IMR-90 (cell line): ENCODE results near the gene C5. TPM values are rescaled to one million over a fixed set of nuclear protein-coding genes. Genes with fewer than 3 reads are reported as not detected.

ENCODE experiments used
- ATAC-seq: fragments of 200-7000 bp; cut with Tn5 transposase; 2 replicates; pipeline ENCODE4 v1.9.1; 2020; ENCODE audit warnings: low read depth, mild to moderate bottlenecking, moderate library complexity
- BruUV-seq: library from RNA; stranded (reverse); fragments of 400-500 nt; replicated peaks from 2 replicates; lab custom pipeline; 2021; lab: Mats Ljungman, UMichigan
- CTCF ChIA-PET: fragments of 300-600 bp; formaldehyde crosslinking; extraction: SDS; loops from one replicate; lab custom pipeline; 2021; ENCODE audit warnings: antibody characterized with exemption; lab: Yijun Ruan, JAX
- POLR2A ChIA-PET: fragments of 300-600 bp; sonication (Branson Sonifier 250); formaldehyde crosslinking; loops from one replicate; lab custom pipeline; 2022; ENCODE audit warnings: antibody characterized with exemption; ENCODE audit not compliant: unreplicated experiment; lab: Charles Lee
- DNase-seq: peaks from one replicate; pipeline ENCODE4 v3.0.0; 2013
- H2AFZ ChIP-seq: replicated peaks from 2 replicates; pipeline ENCODE3; 2013; ENCODE audit warnings: low read length, mild to moderate bottlenecking; ENCODE audit not compliant: poor library complexity
- H2AK5ac ChIP-seq: 2 replicates; pipeline ENCODE4 v1.6.1; 2013; ENCODE audit warnings: low read depth, low read length, inconsistent platforms
- H2AK9ac ChIP-seq: replicated peaks from 2 replicates; pipeline ENCODE3; 2013; ENCODE audit warnings: mild to moderate bottlenecking, low read depth, low read length, moderate library complexity; ENCODE audit not compliant: poor library complexity
- H2BK120ac ChIP-seq: 2 replicates; pipeline ENCODE4 v1.6.1; 2013; ENCODE audit warnings: low read depth, low read length, inconsistent platforms
- H2BK15ac ChIP-seq: 3 replicates; pipeline ENCODE4 v1.6.1; 2013; ENCODE audit warnings: low read depth, low read length, inconsistent platforms
- H2BK20ac ChIP-seq: 2 replicates; pipeline ENCODE4 v1.6.1; 2013; ENCODE audit warnings: low read depth, mild to moderate bottlenecking, inconsistent platforms, low read length, moderate library complexity
- H2BK5ac ChIP-seq: 2 replicates; pipeline ENCODE4 v1.6.1; 2013; ENCODE audit warnings: mild to moderate bottlenecking, low read depth, low read length, inconsistent platforms; ENCODE audit not compliant: poor library complexity, severe bottlenecking
- H3K14ac ChIP-seq: replicated peaks from 2 replicates; pipeline ENCODE4 v1.6.1; 2013; ENCODE audit warnings: low read depth, low read length, inconsistent platforms
- H3K18ac ChIP-seq: 2 replicates; pipeline ENCODE4 v1.6.1; 2013; ENCODE audit warnings: low read depth, low read length, control low read depth
- H3K23ac ChIP-seq: 2 replicates; pipeline ENCODE4 v1.6.1; 2013; ENCODE audit warnings: low read depth, low read length, inconsistent platforms
- H3K27ac ChIP-seq: 2 replicates; pipeline ENCODE4 v1.5.1; 2013; ENCODE audit warnings: mild to moderate bottlenecking, control low read depth, low read length; ENCODE audit not compliant: insufficient read depth
- H3K27me3 ChIP-seq: 2 replicates; pipeline ENCODE4 v1.6.1; 2013; ENCODE audit warnings: low read length; ENCODE audit not compliant: control insufficient read depth, insufficient read depth
- H3K36me3 ChIP-seq: 2 replicates; pipeline ENCODE4 v1.6.1; 2013; ENCODE audit warnings: low read length, mixed read lengths; ENCODE audit not compliant: control insufficient read depth, insufficient read depth
- H3K4ac ChIP-seq: 2 replicates; pipeline ENCODE4 v1.6.1; 2013; ENCODE audit warnings: low read depth, low read length, inconsistent platforms
- H3K4me1 ChIP-seq: 2 replicates; pipeline ENCODE4 v1.6.1; 2013; ENCODE audit warnings: low read length, mixed read lengths; ENCODE audit not compliant: control insufficient read depth, insufficient read depth
- H3K4me2 ChIP-seq: 2 replicates; pipeline ENCODE4 v1.6.1; 2013; ENCODE audit warnings: low read depth, mild to moderate bottlenecking, control low read depth, low read length, moderate library complexity
- H3K4me3 ChIP-seq: 2 replicates; pipeline ENCODE4 v1.5.1; 2013; ENCODE audit warnings: low read depth, mild to moderate bottlenecking, control low read depth, low read length, moderate library complexity; ENCODE audit not compliant: insufficient read depth
- H3K56ac ChIP-seq: 2 replicates; pipeline ENCODE4 v1.6.1; 2013; ENCODE audit warnings: low read length, inconsistent platforms; ENCODE audit not compliant: insufficient read depth; ENCODE audit errors: extremely low read depth
- H3K79me1 ChIP-seq, 2 experiments: 2 replicates each; pipeline ENCODE4 v1.6.1; 2013; ENCODE audit warnings: low read length in 2 of 2, inconsistent platforms in 1 of 2, low read depth in 1 of 2
- H3K9ac ChIP-seq: 2 replicates; pipeline ENCODE4 v1.6.1; 2013; ENCODE audit warnings: low read depth, low read length, control low read depth
- H3K9me1 ChIP-seq: 2 replicates; pipeline ENCODE4 v1.6.1; 2013; ENCODE audit warnings: low read length, inconsistent platforms; ENCODE audit not compliant: insufficient read depth
- H3K9me3 ChIP-seq: 2 replicates; pipeline ENCODE4 v1.6.1; 2013; ENCODE audit warnings: low read length; ENCODE audit not compliant: control insufficient read depth, insufficient read depth
- H4K20me1 ChIP-seq: 2 replicates; pipeline ENCODE4 v1.6.1; 2013; ENCODE audit warnings: low read length, inconsistent platforms; ENCODE audit not compliant: insufficient read depth
- H4K5ac ChIP-seq: 2 replicates; pipeline ENCODE4 v1.6.1; 2013; ENCODE audit warnings: mild to moderate bottlenecking, low read depth, low read length, control low read depth
- H4K8ac ChIP-seq, 2 experiments: 2 replicates each; pipeline ENCODE4 v1.6.1; 2013; ENCODE audit warnings: low read depth in 2 of 2, low read length in 2 of 2, control low read depth in 1 of 2, inconsistent platforms in 1 of 2
- H4K91ac ChIP-seq: 2 replicates; pipeline ENCODE4 v1.6.1; 2013; ENCODE audit warnings: low read depth, low read length, inconsistent platforms; ENCODE audit not compliant: insufficient read depth
- BHLHE40 ChIP-seq: fragments of 150-350 bp; IDR thresholded peaks from 2 replicates; pipeline ENCODE4 v1.6.1; 2016; ENCODE audit warnings: mild to moderate bottlenecking, low read depth, low read length
- CEBPB ChIP-seq: IDR thresholded peaks from 2 replicates; pipeline ENCODE4 v1.6.1; 2012; ENCODE audit warnings: low read depth, low read length, improper control_type of control experiment
- CHD1 ChIP-seq: IDR thresholded peaks from 2 replicates; pipeline ENCODE4 v1.6.1; 2012; ENCODE audit warnings: low read depth, low read length, improper control_type of control experiment
- ELK1 ChIP-seq: fragments of 150-350 bp; IDR thresholded peaks from 2 replicates; pipeline ENCODE4 v1.6.1; 2016; ENCODE audit warnings: low read depth, mild to moderate bottlenecking, low read length, moderate library complexity, borderline replicate concordance
- MAFK ChIP-seq: IDR thresholded peaks from 2 replicates; pipeline ENCODE4 v1.6.1; 2012; ENCODE audit warnings: low read depth, low read length, improper control_type of control experiment
- MAZ ChIP-seq: IDR thresholded peaks from 2 replicates; pipeline ENCODE4 v1.6.1; 2012; ENCODE audit warnings: low read depth, mild to moderate bottlenecking, low read length, improper control_type of control experiment, moderate library complexity, borderline replicate concordance
- MXI1 ChIP-seq: IDR thresholded peaks from 2 replicates; pipeline ENCODE4 v1.6.1; 2012; ENCODE audit warnings: low read depth, mild to moderate bottlenecking, low read length, moderate library complexity, borderline replicate concordance
- NFE2L2 ChIP-seq: fragments of 150-350 bp; IDR thresholded peaks from 2 replicates; pipeline ENCODE4 v1.6.1; 2016; ENCODE audit warnings: low read depth, mild to moderate bottlenecking, low read length
- POLR2A ChIP-seq: IDR thresholded peaks from 2 replicates; pipeline ENCODE4 v1.6.1; 2012; ENCODE audit warnings: mild to moderate bottlenecking, low read depth, low read length
- RAD21 ChIP-seq: IDR thresholded peaks from 2 replicates; pipeline ENCODE4 v1.6.1; 2012; ENCODE audit warnings: low read length, improper control_type of control experiment
- RFX5 ChIP-seq: IDR thresholded peaks from 2 replicates; pipeline ENCODE4 v1.8.0; 2012; ENCODE audit warnings: low read depth, mild to moderate bottlenecking, low read length, moderate library complexity
- SMC3 ChIP-seq: fragments of 150-350 bp; IDR thresholded peaks from 2 replicates; pipeline ENCODE4 v1.6.1; 2016; ENCODE audit warnings: low read depth, mild to moderate bottlenecking, antibody characterized with exemption, low read length, moderate library complexity
- USF2 ChIP-seq: fragments of 150-350 bp; IDR thresholded peaks from 2 replicates; pipeline ENCODE4 v1.6.1; 2017; ENCODE audit warnings: mild to moderate bottlenecking, antibody characterized with exemption, low read length, low read depth
- WGBS, 2 experiments: methylation state at CpG; one replicate each; pipeline versions ENCODE4 v1.1.5 to v1.1.7; 2013; ENCODE audit warnings: missing lambda C conversion rate in 2 of 2; ENCODE audit not compliant: insufficient read length in 1 of 2; ENCODE audit errors: extremely low coverage in 2 of 2; 5-methylcytosine and 5-hydroxymethylcytosine counted together
- dilution Hi-C: fragments of 300-500 bp; cut with HindIII; formaldehyde crosslinking; loops from one replicate; pipeline ENCODE4 v1.14.3; 2018; ENCODE audit warnings: low sequenced_read_pairs; ENCODE audit not compliant: unreplicated experiment
- in situ Hi-C: fragments of 300-500 bp; cut with MboI; formaldehyde crosslinking; loops from 3 replicates; pipeline ENCODE4 v1.14.3; 2019; ENCODE audit warnings: low sequenced_read_pairs, inconsistent platforms, mixed read lengths
- intact Hi-C: fragments of 100-400 bp; cut with micrococcal nuclease; formaldehyde crosslinking; loops from 2 replicates; pipeline ENCODE4 v1.10.0; 2022
- polyA plus RNA-seq, 3 experiments: library from polyadenylated mRNA; depleted of rRNA; stranded (reverse); fragments of >200 nt; gene quantifications; 2 replicates each; pipeline ENCODE4 v1.2.3, GENCODE V29; 2012; ENCODE audit warnings: low replicate concordance in 1 of 3
- total RNA-seq: library from RNA; depleted of rRNA; stranded (reverse); fragments of >200 nt; gene quantifications from 2 replicates; pipeline ENCODE4 v1.2.3, GENCODE V29; 2012
- TF ChIP-seq, protein P1 (sequence below): conservative IDR thresholded peaks from 2 replicates; pipeline ENCODE4 v1.5.1; 2012; ENCODE audit warnings: mild to moderate bottlenecking, low read depth, low read length, improper control_type of control experiment

Gene C5
- total and polyA plus RNA-seq, 2 of the 4 experiments (the other 2 are of a cell fraction): 1.5 to 2.3 TPM

DNA sequence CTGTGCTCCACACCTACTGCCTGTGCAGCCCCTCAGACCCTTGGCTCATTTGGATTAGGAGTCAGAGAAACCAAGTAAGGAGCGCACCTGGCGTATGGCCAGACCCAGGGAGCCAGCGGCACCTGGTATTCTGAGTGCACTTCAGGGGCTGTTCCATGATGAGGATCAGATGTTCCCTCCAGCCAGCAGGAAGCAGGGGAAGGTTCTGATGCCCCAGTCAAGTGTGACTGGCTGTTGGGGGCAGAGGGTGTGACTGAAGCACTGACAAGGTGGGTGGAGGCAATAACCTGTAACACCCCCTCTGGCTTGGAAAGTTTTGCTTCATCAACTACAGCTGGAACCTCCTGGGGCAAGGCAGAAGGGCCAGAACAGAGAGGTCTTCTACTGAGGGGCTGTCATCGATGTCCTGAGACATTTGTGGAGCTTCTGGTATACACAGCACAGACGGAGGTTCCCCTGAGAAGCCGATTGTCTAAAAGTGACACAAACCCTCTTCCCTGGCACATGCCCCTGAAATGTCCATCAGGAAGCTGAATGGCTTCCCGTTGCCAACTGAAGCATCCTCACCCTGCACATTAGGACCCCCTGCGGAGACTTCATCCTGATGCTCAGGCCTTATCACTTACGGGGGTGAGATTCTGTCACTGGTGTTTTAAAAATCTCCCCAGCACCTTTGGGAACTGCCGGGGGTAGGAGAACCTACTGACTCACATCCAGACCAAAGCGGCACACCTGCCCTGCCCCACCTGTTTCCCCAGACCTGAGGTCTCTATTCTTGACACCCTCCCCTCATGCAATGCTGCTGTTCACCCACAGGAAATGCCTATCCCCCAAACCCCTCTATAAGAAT lies 144.5 kb downstream of the C5 start:
- Histone ChIP-seq H3K56ac (no peak overlapping the region), H3K9me3 (no peaks in the 10 kb centered on the region), H2AK5ac (no peak overlapping the region), H3K36me3 (peaks cover 2% of the 10 kb centered on the region), H3K18ac (no peak overlapping the region), H2AFZ (no peak overlapping the region), H3K9me1 (peaks cover 11% of the 10 kb centered on the region), H3K27ac (no peak overlapping the region), H3K27me3 (no peaks in the 10 kb centered on the region), H4K20me1 (no peaks in the 10 kb centered on the region), H4K91ac (no peak overlapping the region), H3K4me1 (no peaks in the 10 kb centered on the region; the same call in 1 of the 2 replicates), H2BK15ac (no peak overlapping the region), H4K8ac (no peak overlapping the region), H3K14ac (no peak overlapping the region), H2BK5ac (no peak overlapping the region), H3K79me1 (no peaks in the 10 kb centered on the region), H4K5ac (no peak overlapping the region), H3K4ac (no peak overlapping the region), H2AK9ac (no peak overlapping the region), H3K4me2 (no peak overlapping the region), H2BK120ac (no peak overlapping the region), H3K9ac (no peak overlapping the region), H2BK20ac (no peak overlapping the region), H3K4me3 (no peak overlapping the region), H3K23ac (no peak overlapping the region)
- in situ Hi-C loops (no loop called here), dilution Hi-C loops (no loop called here), intact Hi-C loops (no loop called here)
- ATAC-seq (no peak), DNase-seq (no peak)
- no TSS peak for BruUV-seq
- POLR2A ChIA-PET: no interaction called here
- 100% methylated on average over 4 of the region's 11 CpGs; no CpG with 5 or more reads in 1 of the 2 experiments for WGBS, 2 experiments
- TF ChIP-seq CEBPB (no peak), RAD21 (no peak), NFE2L2 (no peak), CHD1 (no peak), MXI1 (no peak), BHLHE40 (no peak), ELK1 (no peak), RFX5 (no peak), USF2 (no peak), POLR2A (no peak), MAZ (no peak), SMC3 (no peak), MAFK (no peak)
- TF ChIP-seq, protein P1, sequence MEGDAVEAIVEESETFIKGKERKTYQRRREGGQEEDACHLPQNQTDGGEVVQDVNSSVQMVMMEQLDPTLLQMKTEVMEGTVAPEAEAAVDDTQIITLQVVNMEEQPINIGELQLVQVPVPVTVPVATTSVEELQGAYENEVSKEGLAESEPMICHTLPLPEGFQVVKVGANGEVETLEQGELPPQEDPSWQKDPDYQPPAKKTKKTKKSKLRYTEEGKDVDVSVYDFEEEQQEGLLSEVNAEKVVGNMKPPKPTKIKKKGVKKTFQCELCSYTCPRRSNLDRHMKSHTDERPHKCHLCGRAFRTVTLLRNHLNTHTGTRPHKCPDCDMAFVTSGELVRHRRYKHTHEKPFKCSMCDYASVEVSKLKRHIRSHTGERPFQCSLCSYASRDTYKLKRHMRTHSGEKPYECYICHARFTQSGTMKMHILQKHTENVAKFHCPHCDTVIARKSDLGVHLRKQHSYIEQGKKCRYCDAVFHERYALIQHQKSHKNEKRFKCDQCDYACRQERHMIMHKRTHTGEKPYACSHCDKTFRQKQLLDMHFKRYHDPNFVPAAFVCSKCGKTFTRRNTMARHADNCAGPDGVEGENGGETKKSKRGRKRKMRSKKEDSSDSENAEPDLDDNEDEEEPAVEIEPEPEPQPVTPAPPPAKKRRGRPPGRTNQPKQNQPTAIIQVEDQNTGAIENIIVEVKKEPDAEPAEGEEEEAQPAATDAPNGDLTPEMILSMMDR: no peak
- CTCF ChIA-PET: no interaction called here
